IPS DF 4.7 (cell line): ENCODE measurements around the gene DNAJC18.
A peak's percentile ranks its signal among the peaks of the same experiment; 100 is the strongest.
"Not testable (repeated sequence)": the region's sequence is repeated elsewhere in the genome, so short reads cannot be mapped to it uniquely, and the experiment has no call there.

Experiments used
- DNase-seq: peaks from one replicate; pipeline ENCODE4 v3.0.0-alpha.2; 2013; ENCODE audit warnings: low spot score; ENCODE audit errors: extremely low read depth

Gene DNAJC18

GRCh38 chr5:139439013-139439903 is at the start of gene DNAJC18:
TSS of gene DNAJC18 (minus strand) at chr5:139439525. CDS start at chr5:139439445, 80 bp downstream.
- DNase-seq = peak; percentile 74

GRCh38 chr5:139488260-139488659 is 48.9 kb upstream of the DNAJC18 start:
- DNase-seq = no peak

GRCh38 chr5:139486201-139486600 is 46.9 kb upstream of the DNAJC18 start:
- no peak for DNase-seq

GRCh38 chr5:139482890-139483208 is 43.5 kb upstream of the DNAJC18 start:
- DNase-seq = not testable (repeated sequence)

GRCh38 chr5:139482050-139482889 is 42.9 kb upstream of the DNAJC18 start, which contains the start of gene STING1:
TSS of gene STING1 (minus strand) at chr5:139482758. CDS start at chr5:139481704, 1,054 bp downstream.
- no peak for DNase-seq

- no peak for DNase-seq
These were observed 42.3 kb upstream of the DNAJC18 start for GRCh38 chr5:139481580-139482049.

- DNase-seq = no peak
These were observed 41.8 kb upstream of the DNAJC18 start for GRCh38 chr5:139481122-139481533.

GRCh38 chr5:139479729-139480128 is 40.4 kb upstream of the DNAJC18 start:
- not testable (repeated sequence) for DNase-seq

GRCh38 chr5:139478657-139479423 is 39.5 kb upstream of the DNAJC18 start:
- DNase-seq = not testable (repeated sequence)

- DNase-seq = no peak
These were observed 36.7 kb upstream of the DNAJC18 start for GRCh38 chr5:139475865-139476617.

- DNase-seq = no peak
These were observed 35.8 kb upstream of the DNAJC18 start for GRCh38 chr5:139474890-139475791.

GRCh38 chr5:139473565-139473964 is 34.2 kb upstream of the DNAJC18 start:
- no peak for DNase-seq

- DNase-seq = no peak
These were observed 33.8 kb upstream of the DNAJC18 start for GRCh38 chr5:139473105-139473504.

GRCh38 chr5:139472386-139473030 is 33.2 kb upstream of the DNAJC18 start:
- DNase-seq = no peak

GRCh38 chr5:139470821-139471300 is 31.5 kb upstream of the DNAJC18 start, which contains the start of gene SMIM33:
TSS of gene SMIM33 (plus strand) at chr5:139471004. CDS start at chr5:139471122, 118 bp downstream.
- no peak for DNase-seq

- no peak for DNase-seq
These were observed 29.2 kb upstream of the DNAJC18 start for GRCh38 chr5:139468421-139468931.

- DNase-seq = no peak
These were observed 23.4 kb upstream of the DNAJC18 start, which contains the start of gene ECSCR for GRCh38 chr5:139462586-139463276. TSS of gene ECSCR (minus strand) at chr5:139462743. CDS start at chr5:139462670, 73 bp downstream.

- DNase-seq = no peak
These were observed 22.4 kb upstream of the DNAJC18 start for GRCh38 chr5:139461698-139462097.
